ENCODE data around the gene TKTL1. TPM values are rescaled to one million over a fixed set of nuclear protein-coding genes. Genes with fewer than 3 reads are reported as not detected.

The TKTL1 gene
- total RNA-seq, 1 donor from 2014 or later, result not detected

DNA sequence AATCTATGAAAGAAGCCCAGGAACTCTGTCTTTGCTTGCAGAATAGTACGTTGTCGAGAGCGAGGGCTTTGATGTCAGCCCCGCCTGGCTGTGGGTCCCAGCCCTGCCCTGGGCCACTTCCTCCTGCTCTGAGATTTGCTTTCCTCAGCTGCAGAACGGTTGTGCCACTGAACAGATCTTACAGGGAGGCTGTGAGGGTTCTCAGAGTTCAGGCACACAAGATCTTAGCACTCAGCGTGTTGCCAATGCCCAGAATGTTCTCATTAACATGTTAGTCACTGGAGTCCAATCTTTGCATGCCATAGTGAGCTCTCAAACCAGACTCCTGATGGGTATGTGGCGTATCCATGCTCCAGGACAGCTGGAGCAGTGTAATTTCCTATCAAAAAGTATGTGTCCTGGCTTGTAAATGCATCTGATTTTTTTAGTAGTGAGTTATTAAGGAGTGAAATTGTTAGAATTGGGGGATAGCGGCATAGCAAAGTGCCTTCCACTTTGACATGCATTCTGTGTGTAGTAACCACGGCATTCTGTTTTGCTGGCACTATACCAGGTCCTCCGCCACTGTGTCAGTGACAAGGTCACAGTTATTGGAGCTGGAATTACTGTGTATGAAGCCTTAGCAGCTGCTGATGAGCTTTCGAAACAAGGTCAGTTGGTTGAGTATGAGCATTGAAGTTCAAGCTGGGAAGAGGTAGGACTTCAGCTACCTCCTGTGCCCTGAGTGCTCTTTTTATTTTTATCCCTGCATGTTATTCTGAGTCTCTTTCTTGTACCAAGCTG lies 31.6 kb downstream of the TKTL1 start:
- ATAC-seq, result peak; percentile 50 to 54
- Histone ChIP-seq H3K4me1 (peaks cover 15% of the 10 kb centered on the region), H3K4me3 (no peak overlapping the region), H3K27ac (no peak overlapping the region), H3K9me3 (no peaks in the 10 kb centered on the region), H3K36me3 (no peaks in the 10 kb centered on the region), H3K27me3 (ENCODE audit: low read depth) (no peaks in the 10 kb centered on the region)
- TF ChIP-seq, protein P1, sequence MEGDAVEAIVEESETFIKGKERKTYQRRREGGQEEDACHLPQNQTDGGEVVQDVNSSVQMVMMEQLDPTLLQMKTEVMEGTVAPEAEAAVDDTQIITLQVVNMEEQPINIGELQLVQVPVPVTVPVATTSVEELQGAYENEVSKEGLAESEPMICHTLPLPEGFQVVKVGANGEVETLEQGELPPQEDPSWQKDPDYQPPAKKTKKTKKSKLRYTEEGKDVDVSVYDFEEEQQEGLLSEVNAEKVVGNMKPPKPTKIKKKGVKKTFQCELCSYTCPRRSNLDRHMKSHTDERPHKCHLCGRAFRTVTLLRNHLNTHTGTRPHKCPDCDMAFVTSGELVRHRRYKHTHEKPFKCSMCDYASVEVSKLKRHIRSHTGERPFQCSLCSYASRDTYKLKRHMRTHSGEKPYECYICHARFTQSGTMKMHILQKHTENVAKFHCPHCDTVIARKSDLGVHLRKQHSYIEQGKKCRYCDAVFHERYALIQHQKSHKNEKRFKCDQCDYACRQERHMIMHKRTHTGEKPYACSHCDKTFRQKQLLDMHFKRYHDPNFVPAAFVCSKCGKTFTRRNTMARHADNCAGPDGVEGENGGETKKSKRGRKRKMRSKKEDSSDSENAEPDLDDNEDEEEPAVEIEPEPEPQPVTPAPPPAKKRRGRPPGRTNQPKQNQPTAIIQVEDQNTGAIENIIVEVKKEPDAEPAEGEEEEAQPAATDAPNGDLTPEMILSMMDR (IDR thresholded peaks at IDR 0.05), result no peak
- intact Hi-C loops (cut with DNase I), result no loop called here
- DNase-seq, result no peak

DNA sequence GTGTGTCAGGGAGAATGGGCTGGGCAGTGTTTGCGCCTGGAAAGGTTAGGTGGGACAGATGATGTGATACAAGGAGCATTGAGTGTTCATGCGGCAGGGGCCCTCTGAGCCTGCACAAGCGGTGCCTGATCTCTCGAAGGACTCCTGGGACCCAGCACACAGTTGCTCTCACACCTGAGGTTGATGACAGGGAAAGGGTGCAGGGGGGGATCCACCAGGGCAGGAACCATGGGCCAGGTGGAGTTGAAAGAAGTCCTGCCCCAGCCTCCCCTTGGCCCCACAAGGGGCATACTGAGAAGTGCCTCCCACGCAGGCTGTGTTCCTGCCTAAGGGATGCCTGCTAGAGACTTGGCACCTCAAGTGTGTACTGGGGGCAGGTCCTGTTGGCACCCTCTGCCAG lies 33.1 kb downstream of the TKTL1 start:
- Histone ChIP-seq H3K27me3 (ENCODE audit: low read depth) (no peaks in the 10 kb centered on the region), H3K4me1 (peaks cover 15% of the 10 kb centered on the region), H3K9me3 (no peaks in the 10 kb centered on the region), H3K4me3 (no peak overlapping the region), H3K36me3 (no peaks in the 10 kb centered on the region), H3K27ac (no peak overlapping the region)
- DNase-seq (no peak), ATAC-seq (no peak)
- TF ChIP-seq, protein P1 (IDR thresholded peaks at IDR 0.05), result no peak
- intact Hi-C loops (cut with DNase I), result no loop called here

DNA sequence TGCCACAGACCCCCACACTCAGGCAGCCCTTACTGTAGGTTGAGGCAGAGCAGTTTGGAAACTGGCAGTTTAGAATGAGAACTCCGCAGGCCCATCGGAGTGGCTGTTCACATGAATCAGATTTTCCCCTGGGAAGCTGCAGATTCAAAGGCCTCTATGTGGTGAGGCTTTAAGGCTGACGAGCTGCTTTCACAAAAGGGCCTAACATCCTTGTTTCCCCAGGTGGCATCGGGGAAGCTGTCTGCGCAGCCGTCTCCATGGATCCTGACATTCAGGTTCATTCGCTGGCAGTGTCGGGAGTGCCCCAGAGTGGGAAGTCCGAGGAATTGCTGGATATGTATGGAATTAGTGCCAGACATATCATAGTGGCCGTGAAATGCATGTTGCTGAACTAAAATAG lies 33.7 kb downstream of the TKTL1 start:
- TF ChIP-seq, protein P1 (IDR thresholded peaks at IDR 0.05), result no peak
- Histone ChIP-seq H3K4me3 (no peak overlapping the region), H3K27me3 (ENCODE audit: low read depth) (no peaks in the 10 kb centered on the region), H3K36me3 (no peaks in the 10 kb centered on the region), H3K9me3 (no peaks in the 10 kb centered on the region), H3K4me1 (peaks cover 15% of the 10 kb centered on the region), H3K27ac (no peak overlapping the region)
- DNase-seq, result no peak
- intact Hi-C loops (cut with DNase I), result no loop called here
- no peak for ATAC-seq

DNA sequence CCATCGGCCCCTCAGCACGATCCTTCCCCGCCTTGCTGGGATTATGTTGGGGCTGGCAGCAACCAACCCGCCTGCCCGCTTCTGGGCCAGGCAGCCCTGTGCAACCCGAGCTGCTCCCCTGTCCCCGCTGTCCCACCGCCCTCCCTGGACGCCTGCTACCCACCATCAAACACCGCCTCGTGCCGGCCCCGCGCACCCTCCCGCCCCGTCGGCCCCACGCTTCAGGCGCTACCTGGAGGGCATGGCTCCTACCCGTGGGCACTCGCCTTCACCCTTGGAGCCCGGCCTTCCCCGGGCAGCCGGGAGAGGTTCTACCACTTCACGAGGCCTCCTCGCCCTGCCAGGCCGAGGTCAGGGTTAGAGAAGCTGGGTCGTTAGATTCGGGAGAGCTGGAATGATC lies 37.0 kb downstream of the TKTL1 start:
- DNase-seq (no peak), ATAC-seq (no peak)
- intact Hi-C loops (cut with DNase I), result no loop called here
- H3K4me3 ChIP-seq, result no peak overlapping the region
- H3K27ac ChIP-seq, result no peak overlapping the region
- TF ChIP-seq, protein P1 (IDR thresholded peaks at IDR 0.05), result no peak
- H3K27me3 ChIP-seq (ENCODE audit: low read depth), result no peaks in the 10 kb centered on the region
- no peaks in the 10 kb centered on the region for H3K36me3 ChIP-seq
- no peaks in the 10 kb centered on the region for H3K9me3 ChIP-seq
- H3K4me1 ChIP-seq, result peaks cover 1% of the 10 kb centered on the region

DNA sequence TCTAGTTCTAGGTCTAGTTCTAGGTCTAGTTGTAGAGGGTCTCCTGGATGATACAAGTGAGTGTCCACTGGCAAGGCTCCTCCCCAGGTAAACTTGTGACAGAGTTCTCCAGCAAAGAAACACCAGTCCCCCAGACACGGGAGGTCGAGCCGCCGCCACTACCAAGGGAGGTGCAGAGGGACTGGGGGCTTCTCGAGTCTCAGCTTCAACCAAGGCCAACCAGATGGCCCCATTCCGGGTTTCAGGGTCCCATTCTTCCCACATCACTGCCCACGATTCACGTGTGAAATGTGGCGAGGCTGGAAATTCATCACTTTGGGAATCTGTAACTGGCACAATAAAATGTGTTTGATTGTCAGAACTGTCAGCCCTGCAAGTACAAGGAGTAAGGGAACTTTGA lies 37.5 kb downstream of the TKTL1 start:
- TF ChIP-seq, protein P1 (IDR thresholded peaks at IDR 0.05), result no peak
- Histone ChIP-seq H3K27ac (no peak overlapping the region), H3K27me3 (ENCODE audit: low read depth) (no peaks in the 10 kb centered on the region), H3K4me3 (no peak overlapping the region), H3K4me1 (no peaks in the 10 kb centered on the region), H3K36me3 (no peaks in the 10 kb centered on the region), H3K9me3 (no peaks in the 10 kb centered on the region)
- DNase-seq (no peak), ATAC-seq (no peak)
- intact Hi-C loops (cut with DNase I), result no loop called here
